BLaER1 (cell line): ENCODE measurements around the gene FUT3.

Source experiments
- H3K27ac ChIP-seq: shearing (Covaris generic); formaldehyde crosslinking; 2 replicates; pipeline ENCODE4 v1.8.1; 2022
- H3K27me3 ChIP-seq: shearing (Covaris generic); formaldehyde crosslinking; 2 replicates; pipeline ENCODE4 v1.8.1; 2022
- H3K36me3 ChIP-seq: shearing (Covaris generic); formaldehyde crosslinking; 2 replicates; pipeline ENCODE4 v1.8.1; 2022
- H3K4me1 ChIP-seq: shearing (Covaris generic); formaldehyde crosslinking; 2 replicates; pipeline ENCODE4 v1.8.1; 2022
- H3K4me2 ChIP-seq: shearing (Covaris generic); formaldehyde crosslinking; 2 replicates; pipeline ENCODE4 v1.8.1; 2022
- H3K4me3 ChIP-seq: shearing (Covaris generic); formaldehyde crosslinking; 2 replicates; pipeline ENCODE4 v1.8.1; 2022
- H3K9ac ChIP-seq: shearing (Covaris generic); formaldehyde crosslinking; 2 replicates; pipeline ENCODE4 v1.8.1; 2022
- H3K9me3 ChIP-seq: shearing (Covaris generic); formaldehyde crosslinking; 2 replicates; pipeline ENCODE4 v1.8.1; 2022
- H4K20me1 ChIP-seq: shearing (Covaris generic); formaldehyde crosslinking; 2 replicates; pipeline ENCODE4 v1.8.1; 2022
- Cebpa-rat ChIP-seq: shearing (Covaris generic); IDR thresholded peaks from 2 replicates; pipeline ENCODE4 v1.8.1; 2022

The FUT3 gene

DNA sequence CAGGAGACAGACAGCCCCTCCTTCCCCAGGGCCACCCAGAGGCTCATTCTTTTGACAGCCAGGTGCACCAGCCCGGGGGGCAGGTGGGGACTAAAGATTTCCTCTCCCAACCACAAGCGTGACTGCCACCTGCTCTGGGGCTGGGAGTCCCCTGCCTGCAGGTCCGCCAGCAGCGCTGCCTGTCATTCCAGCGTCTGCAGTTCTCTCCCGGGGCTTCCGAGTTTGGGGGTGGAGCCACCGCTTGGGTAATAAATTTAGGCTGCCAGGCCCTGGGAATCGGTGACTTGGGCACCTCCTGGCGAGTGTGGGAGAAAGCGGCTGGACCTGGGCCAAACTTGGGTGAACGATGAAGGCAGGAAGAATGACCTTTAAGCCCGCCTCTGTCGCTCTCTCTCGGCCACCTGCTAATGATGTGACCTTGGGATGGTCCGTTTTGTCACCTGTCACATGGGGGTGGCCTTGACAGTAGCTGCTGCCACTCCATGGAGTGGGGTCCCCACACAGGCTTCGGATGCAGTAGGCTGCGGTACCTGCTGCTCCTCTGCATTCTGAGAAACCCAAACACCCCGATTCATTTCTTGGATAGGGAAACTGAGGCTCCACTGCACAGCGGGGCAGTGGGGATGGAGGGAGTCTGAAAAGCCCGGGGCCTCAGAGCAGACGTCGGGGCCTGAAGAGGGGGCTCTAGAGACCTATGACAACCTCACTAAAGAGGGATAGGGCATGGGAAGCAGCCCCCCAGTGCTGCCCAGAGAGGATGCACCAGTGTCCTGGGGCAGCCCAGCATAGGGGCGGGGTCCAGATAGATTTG is 24.5 kb downstream of the FUT3 start:
- H3K27ac ChIP-seq: peak overlapping the region; percentile 95
- TF ChIP-seq Cebpa-rat: no peak
- peak overlapping the region; percentile 5; the same call in 1 of the 2 replicates for H3K9ac ChIP-seq
- H3K9me3 ChIP-seq: no peaks in the 10 kb centered on the region
- H3K27me3 ChIP-seq: no peaks in the 10 kb centered on the region
- H3K36me3 ChIP-seq: no peaks in the 10 kb centered on the region
- H3K4me1 ChIP-seq: peaks cover 36% of the 10 kb centered on the region
- H4K20me1 ChIP-seq: peaks cover 6% of the 10 kb centered on the region
- peak overlapping the region; percentile 98 for H3K4me2 ChIP-seq
- peak overlapping the region; percentile 79 for H3K4me3 ChIP-seq

DNA sequence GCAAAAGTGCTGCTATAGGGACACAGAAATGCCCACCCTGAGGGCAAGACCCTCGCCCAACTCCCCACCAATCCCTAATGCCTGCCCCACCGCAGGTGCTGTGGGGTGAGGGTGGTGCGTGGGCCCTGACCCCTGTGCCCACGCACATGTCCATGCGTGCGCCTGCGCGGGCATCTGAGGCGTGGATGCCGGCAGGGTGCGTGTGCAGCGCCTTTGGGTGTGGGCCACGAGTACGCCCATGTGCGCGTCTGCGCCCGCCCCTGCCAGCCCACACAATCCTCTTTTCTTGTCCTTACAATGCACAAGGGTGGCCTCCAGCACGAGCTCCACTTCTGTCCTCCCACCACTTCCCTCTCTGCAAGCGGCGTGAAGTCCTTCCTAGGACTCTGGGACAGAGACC is 26.1 kb downstream of the FUT3 start:
- Histone ChIP-seq H3K4me2 (no peak overlapping the region), H3K36me3 (no peaks in the 10 kb centered on the region), H3K27ac (no peak overlapping the region), H3K9me3 (no peaks in the 10 kb centered on the region), H3K27me3 (no peaks in the 10 kb centered on the region), H3K4me3 (no peak overlapping the region), H3K9ac (no peak overlapping the region), H3K4me1 (peaks cover 32% of the 10 kb centered on the region), H4K20me1 (peaks cover 6% of the 10 kb centered on the region)
- TF ChIP-seq Cebpa-rat: no peak

DNA sequence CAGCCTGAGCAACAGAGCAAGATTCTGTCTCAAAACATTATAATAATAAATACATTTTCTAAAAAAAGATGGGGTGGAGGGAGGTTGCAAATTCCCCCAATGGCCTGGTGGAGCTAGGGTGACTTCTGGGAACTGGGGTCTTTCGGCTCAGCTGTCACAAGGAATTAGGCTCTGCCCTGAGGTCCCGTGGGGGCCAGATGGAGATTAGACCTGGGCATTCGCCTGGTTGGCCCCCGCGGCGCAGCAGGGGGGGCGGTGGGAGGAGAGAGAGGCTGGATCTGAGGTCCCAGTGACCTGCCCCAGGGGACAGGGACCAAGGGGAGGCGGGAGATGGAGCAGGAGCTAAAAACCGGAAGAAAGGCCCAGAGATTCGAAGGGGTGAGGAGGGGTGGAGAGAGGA is 26.5 kb downstream of the FUT3 start:
- Histone ChIP-seq H4K20me1 (peaks cover 2% of the 10 kb centered on the region), H3K9ac (no peak overlapping the region), H3K4me1 (peaks cover 28% of the 10 kb centered on the region), H3K4me2 (no peak overlapping the region), H3K36me3 (no peaks in the 10 kb centered on the region), H3K9me3 (no peaks in the 10 kb centered on the region), H3K27me3 (no peaks in the 10 kb centered on the region), H3K27ac (no peak overlapping the region), H3K4me3 (no peak overlapping the region)
- no peak for TF ChIP-seq Cebpa-rat

- Histone ChIP-seq H4K20me1 (no peaks in the 10 kb centered on the region), H3K36me3 (no peaks in the 10 kb centered on the region), H3K27me3 (no peaks in the 10 kb centered on the region), H3K4me3 (no peak overlapping the region), H3K27ac (no peak overlapping the region), H3K9me3 (no peaks in the 10 kb centered on the region), H3K9ac (no peak overlapping the region), H3K4me1 (peaks cover 19% of the 10 kb centered on the region), H3K4me2 (no peak overlapping the region)
- TF ChIP-seq Cebpa-rat: no peak
Measured at GRCh38 chr19:5823579-5824281, 27.5 kb downstream of the FUT3 start.

DNA sequence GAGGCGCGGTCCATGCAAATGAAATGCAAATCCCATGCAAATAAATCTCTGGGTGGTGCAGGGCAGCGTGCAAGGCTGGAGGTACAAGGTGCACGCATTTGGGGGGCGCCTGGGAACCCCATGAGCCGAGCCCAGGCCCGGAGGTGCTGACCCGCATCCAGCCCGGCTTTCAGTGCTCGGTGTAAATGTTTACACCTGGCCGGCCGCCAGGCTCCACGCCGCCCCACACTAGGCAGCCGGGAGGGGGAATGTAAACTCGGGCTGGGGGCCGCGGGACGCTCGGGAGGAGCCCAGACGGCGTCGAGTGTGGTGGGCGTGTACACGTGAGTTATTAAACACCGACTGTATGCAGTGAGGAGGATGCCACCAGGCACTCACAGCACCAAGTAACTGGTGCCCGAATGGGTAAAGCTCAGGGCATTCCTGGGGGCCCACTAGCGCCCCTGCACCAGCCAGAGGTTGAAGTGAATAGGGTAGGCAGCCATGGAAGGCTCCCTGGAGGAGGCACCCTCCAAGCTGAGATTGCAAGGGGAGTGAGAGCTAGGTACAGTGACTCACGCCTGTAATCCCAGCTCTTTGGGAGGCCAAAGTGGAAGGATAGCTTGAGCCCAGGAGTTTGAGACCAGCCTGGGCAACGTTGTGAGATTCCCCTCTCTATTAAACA is 28.9 kb downstream of the FUT3 start:
- no peak overlapping the region for H3K9ac ChIP-seq

GRCh38 chr19:5821521-5822180 is 29.6 kb downstream of the FUT3 start:
- Histone ChIP-seq H3K9ac (no peak overlapping the region), H3K4me2 (no peak overlapping the region), H3K9me3 (no peaks in the 10 kb centered on the region), H3K27me3 (no peaks in the 10 kb centered on the region), H3K4me1 (peaks cover 12% of the 10 kb centered on the region), H3K27ac (no peak overlapping the region), H3K4me3 (no peak overlapping the region), H4K20me1 (no peaks in the 10 kb centered on the region), H3K36me3 (no peaks in the 10 kb centered on the region)
- no peak for TF ChIP-seq Cebpa-rat

More for the DNA sequence above, 28.9 kb downstream of the FUT3 start:
- no peaks in the 10 kb centered on the region for H3K36me3 ChIP-seq
- no peak overlapping the region for H3K27ac ChIP-seq
- H4K20me1 ChIP-seq: no peaks in the 10 kb centered on the region
- peaks cover 18% of the 10 kb centered on the region for H3K4me1 ChIP-seq
- no peak overlapping the region for H3K4me3 ChIP-seq
- no peak overlapping the region for H3K4me2 ChIP-seq
- no peaks in the 10 kb centered on the region for H3K9me3 ChIP-seq
- no peaks in the 10 kb centered on the region for H3K27me3 ChIP-seq
- no peak for TF ChIP-seq Cebpa-rat

DNA sequence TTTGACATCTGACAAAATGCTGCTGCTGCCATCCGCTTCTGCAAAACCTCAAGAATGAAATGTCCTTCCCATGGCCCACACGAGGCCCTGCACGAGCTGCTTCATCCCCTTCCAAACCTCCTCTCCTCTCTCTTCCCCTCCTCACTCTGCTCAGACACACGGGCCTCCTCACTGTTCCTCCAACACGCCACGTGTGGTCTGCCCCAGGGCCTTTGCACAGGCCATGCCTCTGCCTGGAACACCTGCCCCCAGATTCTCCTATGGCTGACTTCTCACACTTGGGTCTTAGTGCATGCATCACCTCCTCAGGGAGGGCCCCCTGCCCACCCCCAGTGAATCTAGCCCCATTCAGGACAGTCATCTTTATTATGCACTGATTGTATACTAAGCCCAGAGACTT is 30.5 kb downstream of the FUT3 start:
- H3K4me2 ChIP-seq: no peak overlapping the region
- H3K4me3 ChIP-seq: no peak overlapping the region
- H3K27me3 ChIP-seq: no peaks in the 10 kb centered on the region
- TF ChIP-seq Cebpa-rat: no peak
- H3K27ac ChIP-seq: no peak overlapping the region
- H3K9me3 ChIP-seq: no peaks in the 10 kb centered on the region
- no peaks in the 10 kb centered on the region for H4K20me1 ChIP-seq
- H3K36me3 ChIP-seq: no peaks in the 10 kb centered on the region
- no peak overlapping the region for H3K9ac ChIP-seq
- peaks cover 4% of the 10 kb centered on the region; the same call in 1 of the 2 replicates for H3K4me1 ChIP-seq

- Histone ChIP-seq H3K27me3 (no peaks in the 10 kb centered on the region), H3K36me3 (no peaks in the 10 kb centered on the region), H4K20me1 (no peaks in the 10 kb centered on the region), H3K9me3 (no peaks in the 10 kb centered on the region), H3K4me3 (no peak overlapping the region), H3K27ac (no peak overlapping the region), H3K4me1 (0 out of 2 replicates have a peak, but pooled peaks cover 4% of the 10 kb centered on the region), H3K9ac (no peak overlapping the region), H3K4me2 (no peak overlapping the region)
- no peak for TF ChIP-seq Cebpa-rat
Measured at GRCh38 chr19:5818594-5818993, 32.7 kb downstream of the FUT3 start.

DNA sequence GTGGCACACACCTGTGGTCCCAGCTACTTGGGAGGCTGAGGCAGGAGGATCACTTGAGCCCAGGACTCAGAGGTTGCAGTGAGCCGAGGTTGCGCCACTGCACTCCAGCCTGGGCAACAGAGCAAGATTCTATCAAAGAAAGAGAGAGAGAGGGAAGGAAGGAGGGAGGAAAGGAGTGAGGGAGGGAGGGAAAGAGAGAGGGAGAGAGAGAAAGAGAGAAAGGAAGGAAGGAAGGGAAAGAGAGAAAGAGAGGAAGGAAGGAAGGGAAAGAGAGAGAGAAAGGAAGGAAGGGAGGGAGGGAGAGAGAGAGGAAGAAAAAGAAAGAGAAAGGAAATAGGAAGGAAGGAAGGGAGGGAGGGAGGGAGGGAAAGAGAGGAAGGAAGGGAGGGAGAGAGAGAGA is 34.0 kb downstream of the FUT3 start:
- 0 out of 2 replicates have a peak, but pooled peaks cover 4% of the 10 kb centered on the region for H3K4me1 ChIP-seq
- no peaks in the 10 kb centered on the region for H3K9me3 ChIP-seq
- no peak overlapping the region for H3K4me2 ChIP-seq
- H3K36me3 ChIP-seq: no peaks in the 10 kb centered on the region
- H3K27me3 ChIP-seq: no peaks in the 10 kb centered on the region
- H3K9ac ChIP-seq: no peak overlapping the region
- no peaks in the 10 kb centered on the region for H4K20me1 ChIP-seq
- no peak overlapping the region for H3K4me3 ChIP-seq
- no peak for TF ChIP-seq Cebpa-rat
- no peak overlapping the region for H3K27ac ChIP-seq
